Measurements from ENCODE around the gene RNF38.

The RNF38 gene

GRCh38 chr9:36364577-36364976, 35.5 kb downstream of the RNF38 start (continued):
- TF ChIP-seq PATZ1 (tag by site-specific recombination; IDR thresholded peaks at IDR 0.05) (no peak), SALL2 (tag by site-specific recombination; IDR thresholded peaks at IDR 0.05; ENCODE audit: borderline replicate concordance) (no peak)

- H3K9me3 ChIP-seq (ENCODE audit: control insufficient read depth, insufficient read depth, low read depth, low read length), result no peaks in the 10 kb centered on the region
- H3K27ac ChIP-seq (ENCODE audit: extremely low read depth, low read depth, low read length), result no peak overlapping the region
- H3K4me3 ChIP-seq (ENCODE audit: low read depth, low read length), result no peak overlapping the region
- peaks cover 11 to 26% of the 10 kb centered on the region in 2 experiments for H3K36me3 ChIP-seq (ENCODE audit: control insufficient read depth in 2 of 2, insufficient read depth in 1 of 2, low read length in 2 of 2)
- CTCF ChIA-PET, result no interaction called here
- POLR2A ChIA-PET, result no interaction called here
- no peak for TF ChIP-seq ZFP3 (tag by site-specific recombination; IDR thresholded peaks at IDR 0.05; ENCODE audit: low read depth)
- TF ChIP-seq ZNF639 (tag by site-specific recombination; IDR thresholded peaks at IDR 0.05), result no peak
- no peak for TF ChIP-seq ZNF610 (tag by site-specific recombination; IDR thresholded peaks at IDR 0.05; ENCODE audit: borderline replicate concordance)
- TF ChIP-seq GLIS2 (tag by site-specific recombination; IDR thresholded peaks at IDR 0.05), result no peak
- no peak for TF ChIP-seq TSHZ1 (tag by site-specific recombination; IDR thresholded peaks at IDR 0.05; ENCODE audit: borderline replicate concordance)
- no peak for TF ChIP-seq ZNF398 (tag by site-specific recombination; IDR thresholded peaks at IDR 0.05)
- no peaks in the 10 kb centered on the region for H3K4me1 ChIP-seq (ENCODE audit: control insufficient read depth, insufficient read depth, low read length)
Observed at GRCh38 chr9:36363448-36363847, 36.6 kb downstream of the RNF38 start.

- CTCF ChIA-PET, result interaction anchor here (0.7 kb wide), 2 partner anchors 350 to 368 kb away, joined by 3 to 4 read pairs; no protein-coding TSS in a partner anchor
- no peaks in the 10 kb centered on the region for H3K9me3 ChIP-seq (ENCODE audit: control insufficient read depth, insufficient read depth, low read depth, low read length)
- H3K36me3 ChIP-seq (ENCODE audit: control insufficient read depth in 2 of 2, insufficient read depth in 1 of 2, low read length in 2 of 2), result peaks cover 13 to 44% of the 10 kb centered on the region in 2 experiments; a peak in 2 of 3 replicates
- H3K4me3 ChIP-seq (ENCODE audit: low read depth, low read length), result no peak overlapping the region
- POLR2A ChIA-PET, result no interaction called here
- no peak overlapping the region for H3K27ac ChIP-seq (ENCODE audit: extremely low read depth, low read depth, low read length)
- H3K4me1 ChIP-seq (ENCODE audit: control insufficient read depth, insufficient read depth, low read length), result no peaks in the 10 kb centered on the region
- TF ChIP-seq ZBTB26 (tag by site-specific recombination; optimal IDR thresholded peaks at IDR 0.05), result no peak
- TF ChIP-seq ZBTB8A (tag by site-specific recombination; IDR thresholded peaks at IDR 0.05), result no peak
- no peak for TF ChIP-seq ZNF561 (tag by site-specific recombination; IDR thresholded peaks at IDR 0.05; ENCODE audit: borderline replicate concordance)
- TF ChIP-seq SETDB1 (IDR thresholded peaks at IDR 0.05; ENCODE audit: insufficient read length, low read length), result no peak
- TF ChIP-seq KLF1 (tag by site-specific recombination; IDR thresholded peaks at IDR 0.05), result no peak
- no peak for TF ChIP-seq ZBTB11 (tag by site-specific recombination; conservative IDR thresholded peaks at IDR 0.05; ENCODE audit: low read depth)
- no peak for TF ChIP-seq ZNF416 (tag by site-specific recombination; IDR thresholded peaks at IDR 0.05)
- TF ChIP-seq ZFHX2 (tag by site-specific recombination; conservative IDR thresholded peaks at IDR 0.05), result no peak
- no peak for TF ChIP-seq ZNF580 (tag by site-specific recombination; IDR thresholded peaks at IDR 0.05)
Observed at GRCh38 chr9:36358486-36358885, 41.6 kb downstream of the RNF38 start.

All from HEK293 (cell line).